Inferior parietal cortex (tissue), 1 donor: ENCODE results near the gene ARL2BP.

Experiments used
- DNase-seq: peaks from one replicate; pipeline ENCODE4 v3.0.0-alpha.2; 2016; ENCODE audit errors: extremely low spot score

ARL2BP gene

DNA sequence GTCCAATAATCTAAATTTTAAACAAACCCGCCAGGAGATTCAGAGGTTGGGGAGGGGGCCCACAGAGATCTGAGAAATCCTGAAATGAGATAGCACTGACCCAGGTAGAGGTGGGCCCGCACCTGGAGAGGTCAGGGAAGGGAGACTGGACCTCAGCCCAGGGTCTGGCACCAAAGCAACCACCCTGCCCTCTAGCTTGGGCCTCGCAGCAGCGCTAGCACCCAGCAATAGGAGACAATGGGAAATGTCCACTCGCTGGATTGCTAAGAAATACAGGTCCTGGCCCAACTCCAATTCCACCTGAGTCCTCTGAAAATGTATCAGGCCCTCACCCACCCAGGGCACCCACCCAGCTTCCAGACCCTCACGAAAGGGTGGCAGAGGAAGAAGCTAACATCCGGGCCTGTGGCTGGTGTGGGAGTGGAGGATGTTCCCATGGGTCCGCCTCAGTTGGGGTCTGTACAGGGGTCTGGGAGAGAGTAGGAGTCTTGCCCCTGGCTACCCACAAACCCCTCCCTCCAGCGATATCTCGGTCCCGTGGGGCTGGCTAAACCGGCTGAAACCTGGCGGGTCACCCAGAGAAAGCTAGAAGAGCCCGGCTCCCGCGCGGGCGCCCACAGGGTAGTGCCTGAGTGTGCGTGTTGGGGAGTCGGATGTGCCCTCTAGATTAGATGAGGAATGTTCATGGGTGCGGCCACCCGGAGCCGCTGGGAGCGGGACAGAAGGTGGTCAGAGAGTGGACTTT lies 38.3 kb downstream of the ARL2BP start:
- DNase-seq: no peak

DNA sequence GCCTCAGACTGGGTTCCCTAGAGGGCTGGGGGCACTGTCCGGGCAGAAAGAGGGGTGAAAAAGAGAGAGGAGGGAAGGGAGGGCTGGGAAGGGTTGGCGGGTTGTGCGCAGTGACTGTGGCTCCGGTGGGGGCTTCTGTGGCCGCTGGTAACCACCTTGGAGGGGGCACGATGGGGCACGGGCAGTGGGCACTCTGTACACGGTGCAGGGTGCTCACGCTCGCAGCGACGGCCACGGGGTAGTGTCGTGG lies 38.8 kb downstream of the ARL2BP start:
- DNase-seq: no peak

DNA sequence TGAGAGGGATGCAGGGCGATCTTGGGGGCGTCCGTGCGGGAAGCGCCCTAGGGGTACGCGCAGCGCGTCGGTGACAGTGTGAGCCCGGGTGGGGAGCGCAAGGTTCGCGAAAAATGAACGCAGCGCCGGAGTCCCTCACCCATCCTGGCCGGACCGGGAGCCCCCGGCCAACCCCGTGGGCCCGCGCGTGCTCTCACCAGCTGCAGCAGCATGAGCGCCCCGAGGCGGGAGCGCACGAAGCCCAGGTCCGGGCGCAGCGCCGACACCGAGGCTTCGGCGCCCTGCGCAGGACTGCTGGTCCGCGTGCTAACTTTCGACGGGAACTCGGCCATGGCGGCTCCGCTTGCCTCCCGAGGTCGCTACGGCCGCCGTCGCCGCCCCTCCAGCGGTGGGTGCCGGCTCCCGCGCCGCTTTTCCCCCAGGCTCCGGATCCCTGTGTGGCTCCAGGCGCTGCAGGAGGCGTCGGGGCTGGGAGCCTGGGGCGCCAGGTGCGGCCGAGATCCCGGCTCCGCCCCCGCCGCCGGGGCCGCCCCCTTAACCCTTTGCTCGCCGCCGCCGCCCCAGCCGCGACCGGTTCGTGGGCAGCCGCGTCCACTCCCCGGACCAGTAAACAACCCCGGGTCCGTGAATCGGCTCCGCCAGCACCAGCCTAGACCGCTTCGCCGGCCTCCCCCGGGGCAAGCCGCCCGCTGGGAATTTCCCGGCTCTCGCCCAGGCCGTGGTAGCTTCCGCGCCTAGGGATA lies 39.3 kb downstream of the ARL2BP start, which contains the start of gene PLLP:
TSS of gene PLLP (minus strand) at position 464 of the 743 bp plus-strand sequence. CDS start at position 332, 132 bp downstream.
- DNase-seq: no peak

DNA sequence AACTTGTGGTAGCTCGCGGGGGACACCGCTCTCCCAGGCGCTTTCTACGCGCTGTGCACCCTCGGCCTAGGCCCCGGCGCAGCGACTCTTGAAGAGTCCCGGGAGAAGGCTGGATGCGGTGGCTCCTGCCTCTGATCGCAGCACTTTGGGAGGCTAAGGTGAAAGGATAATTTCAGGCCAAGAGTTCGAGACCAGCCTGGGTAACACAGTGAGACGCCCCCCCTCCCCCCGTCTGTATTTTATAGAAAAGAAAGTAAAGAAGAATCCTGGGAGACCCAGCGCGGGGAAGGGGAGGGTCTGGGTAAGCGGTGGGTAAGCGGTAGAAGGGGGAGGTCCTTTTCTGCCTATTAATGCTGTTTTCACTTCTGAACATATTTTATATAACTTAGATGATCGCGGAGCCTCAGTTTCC lies 39.9 kb downstream of the ARL2BP start:
- no peak for DNase-seq

DNA sequence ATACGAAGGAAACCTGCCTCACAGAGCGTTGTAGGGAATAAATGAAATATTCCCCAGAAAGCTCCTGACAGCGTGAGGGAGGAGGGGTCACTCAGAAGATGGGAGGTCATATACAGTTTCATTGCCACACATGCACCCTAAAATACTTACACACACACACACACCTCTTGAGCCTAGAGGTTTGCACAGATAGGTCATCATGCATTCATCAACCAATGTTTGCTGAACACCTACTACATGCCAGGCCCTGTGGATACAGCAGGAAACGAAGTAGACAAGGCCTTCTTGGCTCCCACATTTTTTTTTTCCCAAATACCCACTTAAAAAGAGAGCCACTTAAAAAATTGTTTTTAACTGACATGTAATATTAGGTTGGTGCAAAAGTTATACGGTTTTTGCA lies 40.3 kb downstream of the ARL2BP start:
- no peak for DNase-seq

DNA sequence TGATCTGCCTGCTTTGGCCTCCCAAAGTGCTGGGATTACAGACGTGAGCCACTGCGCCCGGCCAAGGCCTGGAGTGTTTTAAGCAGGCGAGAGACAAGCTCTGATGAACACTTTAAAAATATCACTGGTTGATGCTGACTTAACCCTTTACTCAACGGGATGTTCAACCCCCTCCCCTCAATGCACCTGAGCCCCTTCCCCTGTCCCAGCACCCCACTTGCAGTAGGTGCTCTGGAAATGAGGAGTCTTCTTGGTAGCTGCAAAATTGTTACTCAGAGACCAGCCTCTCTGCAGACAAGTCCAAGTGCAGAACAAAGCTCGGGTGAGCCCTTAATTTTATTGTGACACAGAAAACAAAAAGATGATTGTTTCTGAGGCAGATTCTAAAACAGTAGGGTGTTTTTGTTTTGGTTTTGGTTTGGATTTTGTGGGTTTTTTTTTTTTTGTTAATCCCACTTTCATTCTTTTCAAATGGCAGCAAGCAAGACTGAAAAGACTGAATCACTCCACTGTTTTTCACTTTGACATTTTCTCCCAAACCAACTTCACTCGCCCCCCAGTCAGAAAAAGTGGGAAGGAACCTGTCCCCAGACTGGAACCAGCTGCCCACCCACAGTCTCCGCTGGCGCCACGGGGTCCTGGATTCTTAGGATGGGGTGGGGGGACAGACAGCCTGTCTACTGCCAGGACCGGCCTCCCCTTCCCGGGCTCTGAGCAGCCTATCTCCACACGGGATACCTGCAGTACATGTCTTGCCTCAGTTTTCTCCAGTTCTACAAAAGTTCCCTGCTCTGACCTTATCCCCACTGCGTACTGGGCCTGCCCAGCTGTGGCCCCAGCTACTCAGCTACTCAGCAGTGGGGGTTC lies 44.6 kb downstream of the ARL2BP start:
- peak; percentile 72 for DNase-seq

DNA sequence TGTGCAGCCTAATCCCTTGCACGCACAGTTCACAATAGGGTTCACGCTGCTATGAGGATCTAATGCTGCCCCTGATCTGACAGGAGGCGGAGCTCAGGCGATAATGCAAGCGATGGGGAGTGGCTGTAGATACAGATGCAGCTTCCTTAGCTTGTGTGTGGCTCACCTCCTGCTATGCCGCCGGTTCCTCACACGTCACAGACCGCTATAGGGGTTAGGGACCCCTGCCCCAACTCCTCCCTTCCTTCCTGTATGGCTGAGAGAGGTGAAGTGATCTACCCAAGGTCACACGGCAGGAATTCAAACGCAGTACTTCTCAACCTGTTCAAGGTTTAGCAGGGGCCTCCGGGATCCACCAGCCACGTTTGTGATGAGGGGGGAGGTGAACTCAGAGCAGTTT lies 52.8 kb downstream of the ARL2BP start:
- no peak for DNase-seq

DNA sequence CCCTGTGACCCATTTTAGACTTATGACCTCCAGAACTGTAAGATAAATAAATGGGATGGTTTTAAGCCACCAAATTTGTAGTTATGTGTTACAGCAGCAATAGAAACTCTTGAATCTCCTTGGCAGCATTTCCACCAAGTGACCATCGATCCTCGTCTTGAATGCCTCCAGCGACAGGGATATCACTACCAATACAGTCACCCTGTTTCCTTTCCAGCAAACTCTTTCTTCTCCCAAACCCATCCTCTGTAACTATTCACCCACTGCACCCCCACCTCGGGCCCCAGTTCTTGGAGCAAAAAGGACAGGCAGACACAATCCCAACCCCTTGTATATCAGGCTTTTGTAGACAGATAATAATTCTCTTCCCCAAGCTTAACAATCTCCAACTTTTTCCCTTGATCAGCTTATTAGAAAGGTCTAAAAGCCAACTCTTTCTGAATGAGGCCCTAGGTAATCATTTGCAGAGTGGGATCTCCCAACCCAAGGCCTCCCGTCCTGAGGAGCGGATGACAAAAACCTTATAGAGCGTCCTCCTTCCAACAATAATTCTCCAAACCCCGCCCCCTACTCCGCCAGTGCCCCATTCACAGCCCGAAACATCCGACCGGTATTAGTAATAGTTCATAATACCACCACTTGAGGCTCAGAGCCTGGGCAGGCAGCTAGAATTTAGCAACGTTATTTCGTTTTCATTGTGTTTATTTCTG lies 54.1 kb downstream of the ARL2BP start:
- DNase-seq: no peak

DNA sequence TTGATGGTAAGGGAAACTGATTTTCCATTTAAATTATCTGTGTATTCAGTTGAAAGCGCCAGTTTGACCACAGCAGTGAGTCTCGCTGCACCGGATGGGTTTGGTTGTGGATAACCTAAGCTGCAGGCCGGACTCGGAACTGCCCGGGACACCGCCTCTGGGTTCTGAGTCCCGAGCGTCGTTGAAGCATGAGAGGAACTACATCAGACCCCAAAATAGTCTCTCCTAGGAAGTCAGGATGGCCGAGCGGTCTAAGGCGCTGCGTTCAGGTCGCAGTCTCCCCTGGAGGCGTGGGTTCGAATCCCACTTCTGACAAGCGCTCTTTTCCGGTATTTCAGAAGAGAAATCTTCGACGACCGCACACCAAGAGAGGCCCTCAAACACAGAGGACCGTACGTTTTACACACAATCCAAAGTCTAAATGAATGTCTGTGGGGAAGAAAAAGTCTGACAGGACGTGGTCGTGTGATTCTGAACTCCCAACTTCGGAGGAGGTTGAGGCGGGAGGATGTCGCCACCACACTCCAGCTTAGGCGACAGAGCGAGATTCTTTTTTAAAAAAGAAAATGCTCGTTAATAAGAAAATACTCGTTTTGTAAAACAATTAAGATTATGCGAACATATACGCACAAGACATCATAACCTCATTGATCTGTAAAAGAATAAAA lies 54.8 kb downstream of the ARL2BP start:
- peak; percentile 97 for DNase-seq

DNA sequence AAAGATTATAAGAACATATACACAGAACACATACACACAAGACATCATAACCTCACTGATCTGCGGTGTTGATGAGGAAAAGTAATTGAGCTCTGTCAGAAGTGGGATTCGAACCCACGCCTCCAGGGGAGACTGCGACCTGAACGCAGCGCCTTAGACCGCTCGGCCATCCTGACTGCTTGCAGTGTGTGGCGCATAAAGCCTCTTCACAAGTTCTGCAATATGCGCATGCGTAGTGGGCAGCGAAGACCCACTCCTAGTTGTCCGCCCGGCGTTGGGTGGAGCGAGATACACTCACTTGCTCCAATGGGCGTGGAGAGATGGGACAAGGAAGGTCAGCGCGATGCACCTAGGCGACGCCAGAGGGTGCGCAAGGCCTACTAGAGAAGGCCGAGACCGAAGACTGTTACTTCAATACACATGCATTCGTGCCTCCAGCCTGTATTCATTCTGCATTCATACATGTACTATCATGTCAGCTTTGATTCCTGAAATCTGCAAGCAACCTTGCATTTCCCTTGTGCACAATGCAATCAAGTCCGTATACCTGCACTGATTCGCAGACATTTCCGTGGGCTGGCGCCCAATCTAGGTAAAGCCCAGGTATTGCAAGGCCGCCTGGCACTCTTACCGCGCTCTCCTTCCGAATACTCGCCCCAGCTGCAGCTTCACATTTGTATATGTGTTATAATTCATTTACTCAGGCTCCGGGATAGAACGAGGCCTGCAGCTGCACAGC lies 55.5 kb downstream of the ARL2BP start:
- DNase-seq: peak; percentile 99

DNA sequence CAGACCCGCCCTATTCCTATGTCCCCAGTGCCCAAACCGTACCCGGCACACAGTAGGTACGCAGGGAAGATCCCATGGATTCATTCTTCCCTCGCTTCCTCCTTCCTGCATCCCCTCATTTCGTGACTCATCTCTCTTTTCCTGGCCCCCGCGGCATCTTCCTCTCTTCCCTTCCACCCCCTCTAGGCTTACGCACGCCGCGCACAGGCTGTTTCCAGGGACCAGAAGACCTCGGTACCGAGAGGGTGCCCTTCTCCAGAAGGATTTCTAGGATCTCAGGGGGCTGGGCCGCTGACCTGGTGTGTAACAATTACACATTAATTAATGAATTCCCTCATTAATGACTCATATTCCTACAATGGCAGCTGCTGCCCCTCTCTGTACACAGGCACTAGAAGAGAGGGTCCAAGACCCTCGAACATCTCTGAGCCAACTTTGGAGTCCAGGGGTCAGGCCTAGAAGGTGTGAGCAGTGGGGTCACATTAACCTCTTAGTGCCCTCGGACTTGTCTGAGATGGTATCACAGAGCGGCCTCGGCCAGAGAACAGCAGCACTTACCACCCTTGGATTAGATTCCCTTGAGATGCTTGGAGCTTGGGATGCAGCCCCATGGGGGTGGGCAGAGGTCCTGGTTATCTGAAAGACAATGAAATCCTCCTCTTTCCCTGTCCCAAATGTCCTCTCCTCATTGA lies 56.2 kb downstream of the ARL2BP start:
- DNase-seq: no peak
